Testis (tissue), 3 donors: ENCODE measurements around the gene GABRA5. TPM values are rescaled to one million over a fixed set of nuclear protein-coding genes. Genes with fewer than 3 reads are reported as not detected.

Experiments
- DNase-seq: peaks from one replicate; pipeline ENCODE4 v3.0.0-alpha.2; 2019
- H3K27ac ChIP-seq, 2 donors: fragments of 200-600 bp; sonication (generic); one replicate each; pipeline ENCODE4 v1.5.1; 2019
- H3K27me3 ChIP-seq: fragments of 200-600 bp; sonication (generic); one replicate; pipeline ENCODE4 v1.5.1; 2019
- H3K36me3 ChIP-seq: fragments of 200-600 bp; sonication (generic); one replicate; pipeline ENCODE4 v1.5.1; 2017; ENCODE audit warnings: low read depth; ENCODE audit errors: missing control alignments
- H3K4me1 ChIP-seq: fragments of 200-600 bp; sonication (generic); one replicate; pipeline ENCODE4 v1.5.1; 2019
- H3K4me3 ChIP-seq, 2 donors: fragments of 200-600 bp; sonication (generic); one replicate each; pipeline ENCODE4 v1.5.1; 2017 to 2019
- H3K9me3 ChIP-seq: fragments of 200-600 bp; sonication (generic); one replicate; pipeline ENCODE4 v1.5.1; 2017
- POLR2A ChIP-seq: fragments of 450-650 bp; IDR thresholded peaks from one replicate; pipeline ENCODE4 v1.6.1; 2017; ENCODE audit warnings: antibody characterized with exemption, mild to moderate bottlenecking, moderate library complexity
- WGBS, 2 donors: methylation state at CpG; one replicate each; pipeline ENCODE4 v1.1.5; 2018; 5-methylcytosine and 5-hydroxymethylcytosine counted together
- intact Hi-C: fragments of 100-400 bp; cut with DNase I; formaldehyde crosslinking; loops from one replicate; pipeline ENCODE4 v1.15.1; 2023; ENCODE audit warnings: low total_unique reads
- polyA plus RNA-seq: library from polyadenylated mRNA; stranded (reverse); fragments of 350-450 nt; fragmentation: Illumina TruSeq; extraction: RNeasy Lipid Tissue Mini Kit (QIAGEN cat#74804); gene quantifications from one replicate; pipeline ENCODE4 v1.2.3, GENCODE V29; 2014; ENCODE audit warnings: low read depth, low replicate concordance; ENCODE audit not compliant: insufficient read depth
- total RNA-seq, 2 donors: library from RNA; depleted of rRNA; stranded (reverse); fragments of >200 nt; gene quantifications; one replicate each; pipeline ENCODE4 v1.2.3, GENCODE V29; 2016
- TF ChIP-seq, protein P1 (sequence below), 3 experiments: fragments of 450-650 bp in 2 of 3; fragments of 200-600 bp in 1 of 3; sonication (generic) in 1 of 3; IDR thresholded peaks; one replicate each; pipeline ENCODE4 v1.5.1; 2016 to 2019; ENCODE audit warnings: antibody characterized with exemption in 3 of 3, mild to moderate bottlenecking in 2 of 3, moderate library complexity in 1 of 3

GABRA5 gene
- total and polyA plus RNA-seq, 3 donors from 2014 or later, result 0.58 to 3.1 (median 3.1) TPM

DNA sequence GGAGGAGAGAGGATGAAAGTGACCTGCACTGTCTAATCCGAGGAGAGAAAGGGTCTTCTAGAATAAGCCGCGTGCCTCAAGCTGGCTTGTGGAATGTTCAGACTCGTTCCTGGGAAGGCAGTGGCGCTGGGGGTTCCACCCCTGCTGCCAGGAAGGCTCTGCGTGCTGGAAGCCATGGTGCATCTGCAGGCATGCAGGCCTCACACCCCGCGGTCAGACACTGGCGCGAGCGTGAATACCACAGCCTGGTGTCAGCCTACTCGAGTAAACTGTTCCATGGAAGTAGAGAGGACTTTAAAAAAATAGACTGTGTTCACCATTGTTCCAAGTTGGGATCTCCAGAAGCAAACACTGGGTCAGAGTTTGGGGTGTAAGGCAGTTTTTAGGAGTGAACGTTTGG lies 78.2 kb downstream of the GABRA5 start:
- intact Hi-C loops, result no loop called here
- DNase-seq, result no peak
- H3K9me3 ChIP-seq, result no peaks in the 10 kb centered on the region
- no peaks in the 10 kb centered on the region for H3K4me1 ChIP-seq
- WGBS, 2 donors, result 89% methylated on average over 13 of the region's 13 CpGs
- H3K36me3 ChIP-seq, result no peaks in the 10 kb centered on the region
- no peak overlapping the region for H3K27ac ChIP-seq
- H3K27me3 ChIP-seq, result no peaks in the 10 kb centered on the region
- TF ChIP-seq, protein P1, sequence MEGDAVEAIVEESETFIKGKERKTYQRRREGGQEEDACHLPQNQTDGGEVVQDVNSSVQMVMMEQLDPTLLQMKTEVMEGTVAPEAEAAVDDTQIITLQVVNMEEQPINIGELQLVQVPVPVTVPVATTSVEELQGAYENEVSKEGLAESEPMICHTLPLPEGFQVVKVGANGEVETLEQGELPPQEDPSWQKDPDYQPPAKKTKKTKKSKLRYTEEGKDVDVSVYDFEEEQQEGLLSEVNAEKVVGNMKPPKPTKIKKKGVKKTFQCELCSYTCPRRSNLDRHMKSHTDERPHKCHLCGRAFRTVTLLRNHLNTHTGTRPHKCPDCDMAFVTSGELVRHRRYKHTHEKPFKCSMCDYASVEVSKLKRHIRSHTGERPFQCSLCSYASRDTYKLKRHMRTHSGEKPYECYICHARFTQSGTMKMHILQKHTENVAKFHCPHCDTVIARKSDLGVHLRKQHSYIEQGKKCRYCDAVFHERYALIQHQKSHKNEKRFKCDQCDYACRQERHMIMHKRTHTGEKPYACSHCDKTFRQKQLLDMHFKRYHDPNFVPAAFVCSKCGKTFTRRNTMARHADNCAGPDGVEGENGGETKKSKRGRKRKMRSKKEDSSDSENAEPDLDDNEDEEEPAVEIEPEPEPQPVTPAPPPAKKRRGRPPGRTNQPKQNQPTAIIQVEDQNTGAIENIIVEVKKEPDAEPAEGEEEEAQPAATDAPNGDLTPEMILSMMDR (IDR thresholded peaks at IDR 0.05), result no peak
- no peak for TF ChIP-seq POLR2A
- no peak overlapping the region for H3K4me3 ChIP-seq

- 79 to 88% methylated on average over 2 of the region's 2 CpGs for WGBS, 2 donors
- no peaks in the 10 kb centered on the region for H3K27me3 ChIP-seq
- H3K4me1 ChIP-seq, result no peaks in the 10 kb centered on the region
- TF ChIP-seq, protein P1 (IDR thresholded peaks at IDR 0.05), result no peak
- no peak for TF ChIP-seq POLR2A
- H3K9me3 ChIP-seq, result no peaks in the 10 kb centered on the region
- H3K4me3 ChIP-seq, result no peak overlapping the region
- no peaks in the 10 kb centered on the region for H3K36me3 ChIP-seq
- no peak overlapping the region for H3K27ac ChIP-seq
- DNase-seq, result no peak
- intact Hi-C loops, result no loop called here
These were observed 83.1 kb downstream of the GABRA5 start for GRCh38 chr15:26950001-26950400.

DNA sequence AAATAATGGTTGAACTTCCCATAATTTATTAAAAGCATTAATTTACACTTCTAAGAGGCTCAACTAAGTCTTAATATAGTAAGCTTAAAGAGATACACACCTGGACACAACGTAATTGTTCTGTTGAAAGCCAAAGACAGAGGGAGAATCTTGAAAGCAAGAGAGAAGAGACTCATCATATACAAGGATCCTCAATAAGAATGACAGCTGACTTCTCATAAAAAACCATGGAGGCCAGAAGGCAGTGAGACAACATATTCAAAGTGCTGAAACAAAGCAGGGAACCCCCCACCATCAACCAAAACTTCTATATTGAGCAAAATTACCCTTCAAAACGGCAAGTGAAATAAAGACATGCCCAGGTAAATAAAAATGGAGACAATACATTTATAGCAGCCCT lies 87.5 kb downstream of the GABRA5 start:
- 76 to 78% methylated on average over 2 of the region's 2 CpGs for WGBS, 2 donors
- no peak overlapping the region for H3K4me3 ChIP-seq
- TF ChIP-seq, protein P1 (IDR thresholded peaks at IDR 0.05), result no peak
- no peak for TF ChIP-seq POLR2A
- no peaks in the 10 kb centered on the region for H3K9me3 ChIP-seq
- no peaks in the 10 kb centered on the region for H3K36me3 ChIP-seq
- intact Hi-C loops, result no loop called here
- no peak overlapping the region for H3K27ac ChIP-seq
- DNase-seq, result no peak
- no peaks in the 10 kb centered on the region for H3K4me1 ChIP-seq
- no peaks in the 10 kb centered on the region for H3K27me3 ChIP-seq

DNA sequence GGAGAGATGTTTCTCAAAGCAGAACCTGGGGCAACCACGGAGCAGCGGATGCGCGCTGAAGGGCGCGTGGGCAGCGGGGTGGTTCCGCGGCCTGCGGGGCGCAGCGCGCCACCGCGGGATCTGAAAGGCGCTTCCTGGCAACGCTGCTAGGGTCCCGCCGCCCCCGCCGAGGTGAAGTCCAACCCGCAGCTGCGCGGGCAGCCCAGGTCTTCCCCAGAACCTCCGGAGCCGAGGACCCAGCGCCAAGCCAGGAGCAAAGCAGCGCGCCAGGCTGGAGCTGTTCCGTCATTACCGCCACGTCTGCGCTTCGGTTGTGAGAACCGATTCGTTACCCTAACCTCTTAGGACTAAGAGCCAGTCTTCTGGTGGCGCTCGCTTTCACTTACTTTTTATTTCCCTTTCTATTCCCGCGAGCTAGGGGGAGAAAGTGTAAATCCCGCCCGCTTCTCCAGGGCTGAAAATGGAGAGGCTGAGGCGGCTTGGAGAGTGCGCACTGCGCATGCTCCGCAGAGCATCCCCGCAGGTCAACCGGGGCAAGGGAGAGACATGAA lies 100.9 kb downstream of the GABRA5 start:
- H3K36me3 ChIP-seq, result no peaks in the 10 kb centered on the region
- H3K27ac ChIP-seq, result no peak overlapping the region
- H3K4me1 ChIP-seq, result no peaks in the 10 kb centered on the region
- WGBS, 2 donors, result 1 to 2% methylated on average over 33 to 46 of the region's 48 CpGs
- H3K27me3 ChIP-seq, result no peaks in the 10 kb centered on the region
- no peak for TF ChIP-seq POLR2A
- DNase-seq, result peak; percentile 64
- H3K4me3 ChIP-seq, result peak overlapping the region; percentile 37 to 63
- H3K9me3 ChIP-seq, result no peaks in the 10 kb centered on the region
- intact Hi-C loops, result no loop called here

GRCh38 chr15:26968806-26969205 lies 101.9 kb downstream of the GABRA5 start:
- no peaks in the 10 kb centered on the region for H3K27me3 ChIP-seq
- no peak for TF ChIP-seq POLR2A
- TF ChIP-seq, protein P1 (IDR thresholded peaks at IDR 0.05), result no peak
- intact Hi-C loops, result no loop called here
- H3K27ac ChIP-seq, result no peak overlapping the region
- no peaks in the 10 kb centered on the region for H3K4me1 ChIP-seq
- no peaks in the 10 kb centered on the region for H3K9me3 ChIP-seq
- 55 to 64% methylated on average over 2 of the region's 2 CpGs for WGBS, 2 donors
- no peaks in the 10 kb centered on the region for H3K36me3 ChIP-seq
- no peak overlapping the region for H3K4me3 ChIP-seq
- DNase-seq, result no peak
